Type B pancreatic cell (in vitro differentiated cells): Measurements from ENCODE around the gene MAP4K3. TPM values are rescaled to one million over a fixed set of nuclear protein-coding genes. Genes with fewer than 3 reads are reported as not detected.

Experiments
- DNase-seq: peaks from one replicate; pipeline ENCODE4 v3.0.0; 2021; ENCODE audit warnings: mixed read lengths; ENCODE audit not compliant: unreplicated experiment; ENCODE audit errors: extremely low spot score
- H3K27ac Mint-ChIP-seq: 2 replicates; pipeline ENCODE4 v1.8.0; 2021; ENCODE audit warnings: mild to moderate bottlenecking, mixed read lengths
- H3K27me3 Mint-ChIP-seq: 2 replicates; pipeline ENCODE4 v1.8.0; 2021; ENCODE audit warnings: mixed read lengths
- H3K36me3 Mint-ChIP-seq: 2 replicates; pipeline ENCODE4 v1.8.0; 2021; ENCODE audit warnings: mixed read lengths
- H3K4me1 Mint-ChIP-seq: one replicate; pipeline ENCODE4 v1.8.0; 2021; ENCODE audit warnings: mixed read lengths; ENCODE audit not compliant: unreplicated experiment
- H3K4me3 Mint-ChIP-seq: 2 replicates; pipeline ENCODE4 v1.8.0; 2021; ENCODE audit warnings: mild to moderate bottlenecking, mixed read lengths
- H3K9me3 Mint-ChIP-seq: 2 replicates; pipeline ENCODE4 v1.8.0; 2021; ENCODE audit warnings: mixed read lengths
- total RNA-seq: library from RNA; stranded (reverse); gene quantifications from 2 replicates; pipeline ENCODE4 v1.2.1, GENCODE V29; 2021; ENCODE audit warnings: low replicate concordance
- TF ChIP-seq, protein P1 (sequence below): fragments of 200-600 bp; sonication (generic); conservative IDR thresholded peaks from 2 replicates; pipeline ENCODE4 v1.5.0; 2021; ENCODE audit warnings: antibody characterized with exemption, mild to moderate bottlenecking

MAP4K3 gene
- total RNA-seq, 1 donor from 2014 or later, result 49.0 TPM

DNA sequence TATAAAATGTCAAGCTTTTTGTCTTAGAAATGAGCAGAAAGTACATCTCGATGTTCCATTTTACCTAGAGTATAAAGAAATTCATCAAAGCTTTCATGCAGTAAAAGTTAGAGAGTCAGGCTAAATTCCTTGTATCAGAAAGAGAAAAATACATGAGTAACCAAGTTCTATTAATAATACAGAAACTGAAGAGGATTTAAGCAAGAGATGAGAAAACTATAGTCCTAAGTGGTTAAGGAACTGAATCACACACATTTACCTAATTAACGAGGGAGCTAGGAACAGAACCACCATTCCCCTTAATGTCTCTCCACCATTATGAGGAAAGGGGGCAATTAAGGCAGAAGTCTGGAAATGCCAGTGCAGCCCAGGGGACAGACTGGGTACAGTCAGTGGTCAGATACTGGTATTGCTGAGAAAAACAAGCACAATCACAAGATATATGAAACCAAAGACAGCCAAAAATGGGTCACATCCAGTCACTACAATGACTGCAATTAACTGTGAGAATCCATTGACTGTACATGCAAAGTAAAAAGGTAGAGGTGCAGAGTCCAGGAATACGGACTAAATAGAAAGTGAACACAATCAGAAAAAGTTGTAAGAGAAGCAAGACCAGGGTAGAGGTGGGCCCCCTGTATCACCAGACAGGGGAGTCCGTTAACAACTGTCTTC, 23.9 kb downstream of the MAP4K3 start:
- Mint-ChIP-seq H3K36me3 (peaks cover 5% of the 10 kb centered on the region), H3K4me3 (no peak overlapping the region), H3K4me1 (peaks cover 34% of the 10 kb centered on the region), H3K9me3 (no peaks in the 10 kb centered on the region), H3K27me3 (no peaks in the 10 kb centered on the region), H3K27ac (no peak overlapping the region)
- DNase-seq, result no peak
- TF ChIP-seq, protein P1, sequence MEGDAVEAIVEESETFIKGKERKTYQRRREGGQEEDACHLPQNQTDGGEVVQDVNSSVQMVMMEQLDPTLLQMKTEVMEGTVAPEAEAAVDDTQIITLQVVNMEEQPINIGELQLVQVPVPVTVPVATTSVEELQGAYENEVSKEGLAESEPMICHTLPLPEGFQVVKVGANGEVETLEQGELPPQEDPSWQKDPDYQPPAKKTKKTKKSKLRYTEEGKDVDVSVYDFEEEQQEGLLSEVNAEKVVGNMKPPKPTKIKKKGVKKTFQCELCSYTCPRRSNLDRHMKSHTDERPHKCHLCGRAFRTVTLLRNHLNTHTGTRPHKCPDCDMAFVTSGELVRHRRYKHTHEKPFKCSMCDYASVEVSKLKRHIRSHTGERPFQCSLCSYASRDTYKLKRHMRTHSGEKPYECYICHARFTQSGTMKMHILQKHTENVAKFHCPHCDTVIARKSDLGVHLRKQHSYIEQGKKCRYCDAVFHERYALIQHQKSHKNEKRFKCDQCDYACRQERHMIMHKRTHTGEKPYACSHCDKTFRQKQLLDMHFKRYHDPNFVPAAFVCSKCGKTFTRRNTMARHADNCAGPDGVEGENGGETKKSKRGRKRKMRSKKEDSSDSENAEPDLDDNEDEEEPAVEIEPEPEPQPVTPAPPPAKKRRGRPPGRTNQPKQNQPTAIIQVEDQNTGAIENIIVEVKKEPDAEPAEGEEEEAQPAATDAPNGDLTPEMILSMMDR, result no peak

DNA sequence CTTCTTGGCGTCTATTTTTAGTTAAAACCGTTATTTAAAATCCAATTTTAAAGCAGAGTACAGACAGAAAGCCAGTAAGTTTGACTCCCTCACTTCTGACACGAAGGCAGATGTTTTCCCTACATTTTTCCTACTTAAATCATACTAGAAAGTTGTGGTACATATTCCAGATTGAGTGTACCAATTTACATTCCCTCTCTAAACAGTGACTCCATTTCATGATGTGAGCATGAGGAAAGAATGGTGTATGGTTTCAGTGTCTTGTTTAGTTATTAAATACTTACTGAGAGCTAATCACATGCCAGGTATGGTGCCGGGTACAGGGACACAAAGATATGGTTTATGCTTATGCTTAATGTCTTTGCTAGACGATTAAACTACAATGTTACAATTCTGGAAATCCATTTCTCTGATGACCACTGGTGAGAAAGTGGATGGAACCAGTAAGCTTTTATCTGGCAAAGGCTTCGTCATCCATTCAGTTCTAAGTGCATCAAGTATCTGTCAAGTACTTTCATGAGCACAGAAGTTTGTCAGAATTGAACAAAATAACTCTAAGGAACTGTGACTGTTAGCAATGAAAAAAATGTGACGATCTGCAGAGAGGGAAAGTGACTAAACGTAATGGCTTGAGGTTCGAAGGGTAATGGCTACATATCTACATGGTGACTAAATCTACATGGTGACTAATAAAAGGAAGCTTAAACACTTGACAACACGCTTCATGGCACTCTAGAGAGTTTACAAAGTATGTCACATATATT, 25.7 kb downstream of the MAP4K3 start:
- no peak for DNase-seq
- H3K4me3 Mint-ChIP-seq, result no peak overlapping the region
- H3K4me1 Mint-ChIP-seq, result peaks cover 50% of the 10 kb centered on the region
- H3K36me3 Mint-ChIP-seq, result peaks cover 7% of the 10 kb centered on the region
- no peak overlapping the region for H3K27ac Mint-ChIP-seq
- TF ChIP-seq, protein P1, result no peak
- no peaks in the 10 kb centered on the region for H3K27me3 Mint-ChIP-seq
- H3K9me3 Mint-ChIP-seq, result no peaks in the 10 kb centered on the region

DNA sequence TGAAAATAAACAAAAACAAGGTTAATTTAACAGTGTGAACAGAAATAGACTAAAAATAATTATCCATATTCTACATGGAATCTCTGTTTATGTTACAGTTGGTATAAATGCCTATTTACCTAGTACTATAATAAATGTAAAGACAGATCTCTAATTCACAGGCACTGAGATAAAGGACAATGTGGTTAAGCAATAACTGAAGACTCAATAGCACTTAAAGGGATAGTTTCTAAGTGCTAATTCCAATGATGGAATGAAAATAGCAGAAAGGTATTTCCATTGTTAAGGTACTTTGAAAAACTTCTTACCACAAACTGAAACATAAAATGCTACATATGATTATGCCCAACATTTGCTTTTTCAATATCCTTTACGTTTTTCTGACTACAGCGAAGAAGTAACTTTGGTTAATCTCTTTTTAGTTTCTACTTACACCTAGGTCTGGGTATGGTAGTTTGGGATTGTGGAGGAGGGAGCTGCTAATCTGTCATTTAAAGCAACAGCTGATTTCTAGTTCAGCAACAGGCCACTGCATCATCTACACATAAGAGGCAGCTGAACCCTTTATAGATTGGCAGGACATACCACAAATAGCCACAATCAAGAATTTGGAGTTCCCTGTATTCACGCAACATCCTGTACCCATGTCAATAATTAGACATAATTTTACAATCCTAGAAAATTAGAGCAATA, 27.2 kb downstream of the MAP4K3 start:
- Mint-ChIP-seq H3K9me3 (no peaks in the 10 kb centered on the region), H3K4me1 (peaks cover 58% of the 10 kb centered on the region), H3K27me3 (no peaks in the 10 kb centered on the region), H3K4me3 (no peak overlapping the region), H3K27ac (no peak overlapping the region), H3K36me3 (peaks cover 13% of the 10 kb centered on the region)
- DNase-seq, result no peak
- TF ChIP-seq, protein P1, result no peak

DNA sequence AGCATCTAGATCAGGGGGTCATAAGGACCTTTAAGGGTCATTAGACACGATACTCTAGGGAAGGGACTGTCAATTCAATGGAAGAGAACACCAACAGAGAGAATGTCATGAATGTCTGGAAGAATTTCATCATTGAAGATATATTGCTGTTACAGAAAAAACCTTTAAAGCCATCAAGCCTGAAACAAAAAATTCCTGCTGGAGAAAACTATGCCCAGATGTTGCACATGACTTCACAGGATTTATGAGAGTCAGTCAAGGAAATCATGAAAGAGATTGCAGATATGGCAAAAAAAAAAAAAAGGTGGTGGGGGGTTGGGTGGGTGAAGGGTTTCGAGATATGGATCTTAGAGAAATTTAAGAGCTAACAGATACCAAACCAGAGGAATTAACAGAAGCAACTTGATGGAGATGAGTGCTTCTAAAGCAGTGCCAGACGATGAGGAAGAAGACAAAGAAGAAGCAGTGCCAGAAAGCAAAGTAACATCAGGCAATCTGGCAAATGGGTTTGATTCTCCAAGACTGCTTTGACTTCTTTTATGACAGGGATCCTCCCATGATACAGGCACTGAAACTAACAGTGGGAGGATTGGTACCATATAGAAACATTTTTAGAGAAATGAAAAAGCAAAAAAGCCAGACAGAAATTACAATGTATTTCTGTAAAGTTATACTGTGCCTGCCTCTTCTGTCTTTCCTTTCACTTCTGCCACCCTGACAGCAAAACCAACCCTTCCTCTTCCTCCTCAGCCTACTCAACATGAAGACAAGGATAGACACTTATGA, 28.5 kb downstream of the MAP4K3 start:
- peaks cover 13% of the 10 kb centered on the region for H3K36me3 Mint-ChIP-seq
- H3K4me1 Mint-ChIP-seq, result peaks cover 58% of the 10 kb centered on the region
- TF ChIP-seq, protein P1, result no peak
- DNase-seq, result no peak
- H3K27ac Mint-ChIP-seq, result peak overlapping the region; percentile 51
- no peaks in the 10 kb centered on the region for H3K9me3 Mint-ChIP-seq
- H3K27me3 Mint-ChIP-seq, result no peaks in the 10 kb centered on the region
- H3K4me3 Mint-ChIP-seq, result peak overlapping the region; percentile 37
